PFSK-1 (cell line): ENCODE results near the gene SLIT3.

Experiments
- FOXP2 ChIP-seq: optimal IDR thresholded peaks from 2 replicates; pipeline ENCODE3; 2011; ENCODE audit warnings: borderline replicate concordance, control low read depth, inconsistent platforms; ENCODE audit not compliant: insufficient read depth; ENCODE audit errors: extremely low read length, extremely low read depth
- POLR2AphosphoS5 ChIP-seq: IDR thresholded peaks from 2 replicates; pipeline ENCODE4 v1.6.1; 2012; ENCODE audit warnings: low read depth, mild to moderate bottlenecking, control low read depth, low read length, moderate library complexity
- SIN3A ChIP-seq: IDR thresholded peaks from 2 replicates; pipeline ENCODE4 v1.6.1; 2012; ENCODE audit warnings: mild to moderate bottlenecking, low read length, moderate library complexity, borderline replicate concordance; ENCODE audit not compliant: insufficient read depth
- TAF1 ChIP-seq: IDR thresholded peaks from 2 replicates; pipeline ENCODE4 v1.6.1; 2012; ENCODE audit warnings: low read length, control low read depth, borderline replicate concordance; ENCODE audit not compliant: insufficient read depth
- TF ChIP-seq, protein P1 (sequence below), 2 experiments: IDR thresholded peaks; 2 replicates each; pipeline versions ENCODE4 v1.6.1 to v1.8.0; 2011 to 2012; ENCODE audit warnings: low read depth in 2 of 2, low read length in 2 of 2, control low read depth in 1 of 2, inconsistent platforms in 1 of 2, mild to moderate bottlenecking in 1 of 2, moderate library complexity in 1 of 2; ENCODE audit not compliant: insufficient read depth in 1 of 2

SLIT3 gene

DNA sequence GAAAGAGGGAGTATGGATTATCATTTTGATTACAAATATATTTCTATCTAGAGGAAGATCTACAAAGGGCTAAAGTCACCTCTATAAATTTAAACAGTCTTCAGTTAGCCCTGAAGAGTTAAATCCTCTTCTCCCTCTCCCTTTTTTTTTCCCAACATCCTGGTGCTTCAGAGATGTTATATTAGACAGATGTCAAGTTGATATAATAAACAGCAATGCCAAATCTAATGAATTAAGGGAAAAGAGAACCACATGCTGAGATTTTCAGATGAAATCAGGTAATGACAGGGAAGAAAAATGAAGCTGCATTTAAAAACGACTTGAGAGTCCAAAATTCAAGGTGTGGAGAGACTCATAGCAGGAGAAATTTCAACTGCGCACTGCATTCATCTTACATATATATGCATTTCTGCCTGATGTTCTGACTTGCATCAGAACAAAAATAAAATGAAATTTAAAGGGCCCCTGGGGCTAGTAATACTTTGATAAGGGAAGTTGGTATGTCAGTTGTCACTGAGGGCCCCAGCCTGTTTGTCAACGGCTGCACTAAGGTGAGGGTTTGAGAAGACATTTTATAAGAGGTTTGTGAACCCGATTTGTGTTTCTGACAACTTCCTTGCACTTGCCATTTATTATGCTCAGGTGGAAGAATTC lies 382.9 kb downstream of the SLIT3 start:
- TF ChIP-seq, protein P1, sequence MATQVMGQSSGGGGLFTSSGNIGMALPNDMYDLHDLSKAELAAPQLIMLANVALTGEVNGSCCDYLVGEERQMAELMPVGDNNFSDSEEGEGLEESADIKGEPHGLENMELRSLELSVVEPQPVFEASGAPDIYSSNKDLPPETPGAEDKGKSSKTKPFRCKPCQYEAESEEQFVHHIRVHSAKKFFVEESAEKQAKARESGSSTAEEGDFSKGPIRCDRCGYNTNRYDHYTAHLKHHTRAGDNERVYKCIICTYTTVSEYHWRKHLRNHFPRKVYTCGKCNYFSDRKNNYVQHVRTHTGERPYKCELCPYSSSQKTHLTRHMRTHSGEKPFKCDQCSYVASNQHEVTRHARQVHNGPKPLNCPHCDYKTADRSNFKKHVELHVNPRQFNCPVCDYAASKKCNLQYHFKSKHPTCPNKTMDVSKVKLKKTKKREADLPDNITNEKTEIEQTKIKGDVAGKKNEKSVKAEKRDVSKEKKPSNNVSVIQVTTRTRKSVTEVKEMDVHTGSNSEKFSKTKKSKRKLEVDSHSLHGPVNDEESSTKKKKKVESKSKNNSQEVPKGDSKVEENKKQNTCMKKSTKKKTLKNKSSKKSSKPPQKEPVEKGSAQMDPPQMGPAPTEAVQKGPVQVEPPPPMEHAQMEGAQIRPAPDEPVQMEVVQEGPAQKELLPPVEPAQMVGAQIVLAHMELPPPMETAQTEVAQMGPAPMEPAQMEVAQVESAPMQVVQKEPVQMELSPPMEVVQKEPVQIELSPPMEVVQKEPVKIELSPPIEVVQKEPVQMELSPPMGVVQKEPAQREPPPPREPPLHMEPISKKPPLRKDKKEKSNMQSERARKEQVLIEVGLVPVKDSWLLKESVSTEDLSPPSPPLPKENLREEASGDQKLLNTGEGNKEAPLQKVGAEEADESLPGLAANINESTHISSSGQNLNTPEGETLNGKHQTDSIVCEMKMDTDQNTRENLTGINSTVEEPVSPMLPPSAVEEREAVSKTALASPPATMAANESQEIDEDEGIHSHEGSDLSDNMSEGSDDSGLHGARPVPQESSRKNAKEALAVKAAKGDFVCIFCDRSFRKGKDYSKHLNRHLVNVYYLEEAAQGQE (IDR thresholded peaks at IDR 0.05; ENCODE audit: insufficient read depth in 1 of 2, low read depth in 2 of 2, low read length in 2 of 2) = no peak
- TF ChIP-seq SIN3A (no peak), FOXP2 (no peak), TAF1 (no peak), POLR2AphosphoS5 (no peak)

DNA sequence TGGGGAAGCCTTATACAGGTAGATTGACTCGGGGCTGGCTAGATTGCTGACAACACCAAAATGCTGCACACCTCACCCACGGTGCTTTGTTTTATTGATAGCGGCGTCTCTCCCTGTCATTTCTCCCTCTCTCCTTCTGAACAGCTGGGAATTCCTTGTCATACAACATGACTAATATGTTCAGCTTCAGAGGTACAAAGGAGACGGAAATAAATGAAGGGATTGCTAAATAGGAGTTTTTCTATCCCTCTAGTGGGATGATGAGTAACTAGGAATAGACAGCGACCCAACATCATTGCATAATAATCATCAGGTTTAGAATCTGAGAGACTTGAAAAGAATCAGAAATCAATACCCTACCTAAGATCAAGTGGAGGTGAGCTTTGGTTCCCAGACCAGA lies 384.1 kb downstream of the SLIT3 start:
- TF ChIP-seq FOXP2 (no peak), TAF1 (no peak)

DNA sequence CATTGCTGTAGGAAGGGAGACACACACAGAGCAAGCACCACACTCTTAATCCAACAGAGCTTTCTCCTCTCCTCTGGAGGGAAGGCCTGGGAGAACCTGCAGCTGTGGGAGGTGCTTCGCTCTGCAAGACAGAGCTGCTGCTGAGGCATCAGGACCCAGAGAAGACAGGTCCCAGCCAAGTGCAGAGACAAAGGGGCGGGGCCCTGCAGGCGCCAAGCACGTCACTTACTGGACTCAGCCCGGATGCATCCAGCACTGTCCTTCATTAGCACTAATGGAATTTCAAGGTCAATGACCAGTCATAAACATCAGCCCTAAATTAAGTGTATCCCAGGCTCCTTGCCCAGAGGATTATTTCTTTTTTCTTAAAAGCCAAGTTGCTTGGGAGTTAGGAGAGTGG lies 384.7 kb downstream of the SLIT3 start:
- TF ChIP-seq FOXP2 (no peak), POLR2AphosphoS5 (no peak), TAF1 (no peak), SIN3A (no peak)
- TF ChIP-seq, protein P1 (IDR thresholded peaks at IDR 0.05; ENCODE audit: insufficient read depth in 1 of 2, low read depth in 2 of 2, low read length in 2 of 2) = no peak

DNA sequence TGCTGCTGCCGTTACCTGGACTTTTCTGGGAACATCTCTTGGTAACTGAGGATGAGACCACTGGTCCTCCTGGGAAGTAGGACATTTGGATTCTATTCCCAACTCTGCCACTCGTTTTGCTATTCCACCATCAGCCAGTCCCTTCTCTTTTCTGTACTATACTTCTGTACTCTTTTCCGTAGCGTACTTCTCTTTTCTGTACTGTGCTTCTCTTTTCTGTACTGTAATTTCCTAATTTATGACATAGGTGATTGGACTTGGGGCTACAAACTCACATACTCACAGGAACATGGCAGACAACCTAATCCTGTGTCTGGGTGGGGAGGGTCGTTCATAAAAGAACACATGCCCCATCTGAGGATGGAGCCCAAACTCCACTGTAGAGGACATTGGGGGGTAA lies 386.4 kb downstream of the SLIT3 start:
- no peak for TF ChIP-seq POLR2AphosphoS5
- no peak for TF ChIP-seq TAF1
- no peak for TF ChIP-seq FOXP2
- no peak for TF ChIP-seq SIN3A
- TF ChIP-seq, protein P1 (IDR thresholded peaks at IDR 0.05; ENCODE audit: insufficient read depth in 1 of 2, low read depth in 2 of 2, low read length in 2 of 2) = no peak

DNA sequence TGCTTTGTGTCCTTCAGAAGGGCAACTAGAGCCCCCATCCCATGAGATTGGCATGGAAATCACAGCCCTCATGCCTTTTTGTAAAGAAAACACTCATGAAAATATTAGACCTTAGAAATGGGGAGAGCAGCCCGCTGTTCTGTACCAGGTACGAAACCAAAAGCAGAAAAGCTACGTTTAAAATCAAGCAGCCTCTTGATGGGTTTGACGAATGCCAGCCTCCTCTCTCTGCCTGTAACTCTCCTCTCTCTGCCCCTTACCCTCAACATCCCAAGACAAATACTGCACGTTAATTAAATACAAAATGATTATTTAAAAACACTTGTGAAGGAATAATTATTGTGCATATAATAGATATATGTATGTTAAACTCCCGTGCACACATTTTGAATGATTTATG lies 390.1 kb downstream of the SLIT3 start:
- TF ChIP-seq TAF1 (no peak), POLR2AphosphoS5 (no peak), SIN3A (no peak), FOXP2 (no peak)
- TF ChIP-seq, protein P1 (IDR thresholded peaks at IDR 0.05; ENCODE audit: insufficient read depth in 1 of 2, low read depth in 2 of 2, low read length in 2 of 2) = no peak
